ENCODE measurements around the gene VSTM2B.
"Not testable (repeated sequence)": the region's sequence is repeated elsewhere in the genome, so short reads cannot be mapped to it uniquely, and the experiment has no call there.

Gene VSTM2B

GRCh38 chr19:29532956-29533355 lies 7.2 kb downstream of the VSTM2B start:
- DNase-seq: no peak

DNA sequence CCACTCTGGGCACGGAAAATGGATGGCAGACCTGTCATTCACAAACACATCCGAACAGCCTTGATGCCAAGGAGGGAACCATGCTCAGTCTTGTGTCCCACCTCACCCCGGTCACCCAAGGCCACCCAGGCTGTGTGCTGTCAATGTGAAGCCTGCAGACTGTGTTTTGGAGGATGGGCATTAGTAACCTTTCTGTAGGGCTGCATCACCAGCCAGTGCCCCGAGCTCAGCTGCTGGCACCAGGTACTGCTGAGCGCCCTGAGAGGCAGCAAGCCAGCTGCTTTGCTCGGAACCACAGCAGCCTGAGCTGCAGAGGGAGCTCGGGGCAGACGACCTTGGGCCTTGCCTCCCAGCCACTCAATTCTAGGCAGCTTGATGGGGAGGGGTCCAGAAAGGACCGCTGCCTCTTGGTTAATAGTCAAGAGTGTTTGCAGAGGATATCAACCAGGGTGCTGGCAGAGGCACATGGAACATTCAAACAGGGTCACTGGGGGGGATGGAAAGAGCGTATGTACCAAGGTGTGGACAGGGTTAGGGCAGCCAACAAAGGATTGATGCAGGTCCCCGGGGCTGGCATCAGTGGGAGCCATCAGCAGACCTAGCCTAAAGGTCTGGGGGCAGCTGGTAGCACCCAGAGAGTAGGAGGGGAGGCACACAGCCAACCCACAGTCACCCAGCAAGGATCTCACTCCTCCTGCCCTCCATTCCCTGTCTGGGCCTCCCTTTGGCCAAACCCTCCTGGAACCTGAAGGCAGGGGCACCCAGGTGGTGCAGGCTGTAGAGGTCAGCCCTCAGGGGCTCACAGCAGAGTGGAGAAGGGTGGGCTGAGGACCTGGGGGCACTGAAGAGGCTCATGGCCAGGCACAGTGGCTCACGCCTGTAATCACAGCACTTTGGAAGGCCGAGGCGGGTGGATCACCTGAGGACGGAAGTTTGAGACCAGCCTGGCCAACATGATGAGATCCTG lies 8.1 kb downstream of the VSTM2B start:
- DNase-seq: no peak

- no peak for DNase-seq
These were observed 9.5 kb downstream of the VSTM2B start for GRCh38 chr19:29535214-29535831.

- no peak for DNase-seq
These were observed 10.3 kb downstream of the VSTM2B start for GRCh38 chr19:29535984-29536508.

DNA sequence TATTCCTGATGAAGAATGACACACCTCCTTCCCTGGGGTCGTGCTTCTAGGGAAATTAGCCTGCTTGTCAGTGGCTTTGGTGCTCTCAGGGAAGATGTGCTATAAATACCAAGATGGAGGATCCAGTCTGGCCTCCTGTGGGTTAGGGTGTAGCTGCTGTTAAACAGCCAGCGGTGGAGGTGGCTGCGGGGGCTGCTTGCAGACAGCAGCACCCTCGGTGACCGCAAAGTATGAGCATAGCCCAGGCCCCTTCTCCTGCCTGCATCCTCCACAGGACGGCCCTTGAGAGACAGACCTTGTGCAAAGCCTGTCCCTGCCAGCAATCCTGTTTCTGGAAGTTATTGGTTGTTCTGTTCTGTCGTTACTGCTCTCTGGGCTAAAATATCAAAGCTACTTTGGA lies 11.4 kb downstream of the VSTM2B start:
- no peak for DNase-seq

DNA sequence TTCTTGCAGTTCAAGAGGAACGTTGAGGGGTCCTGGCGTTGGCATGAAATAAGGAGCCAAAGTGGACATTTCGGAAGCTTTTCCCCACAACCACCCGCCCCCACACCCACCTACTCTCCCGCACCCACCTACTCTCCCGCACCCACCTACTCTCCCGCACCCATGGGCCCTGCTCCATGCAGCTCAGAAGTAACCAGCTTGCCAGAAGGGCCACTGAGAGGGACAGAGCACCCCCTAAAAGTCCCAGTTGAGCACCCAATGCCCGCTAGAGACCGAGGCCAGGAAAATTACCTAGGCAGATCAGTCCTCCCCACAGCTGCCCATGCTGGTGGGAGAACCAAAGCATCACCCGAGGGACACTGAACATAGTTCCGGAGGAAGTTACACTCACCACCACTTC lies 11.8 kb downstream of the VSTM2B start:
- no peak for DNase-seq

- DNase-seq: no peak
These were observed 12.4 kb downstream of the VSTM2B start for GRCh38 chr19:29538146-29538545.

DNA sequence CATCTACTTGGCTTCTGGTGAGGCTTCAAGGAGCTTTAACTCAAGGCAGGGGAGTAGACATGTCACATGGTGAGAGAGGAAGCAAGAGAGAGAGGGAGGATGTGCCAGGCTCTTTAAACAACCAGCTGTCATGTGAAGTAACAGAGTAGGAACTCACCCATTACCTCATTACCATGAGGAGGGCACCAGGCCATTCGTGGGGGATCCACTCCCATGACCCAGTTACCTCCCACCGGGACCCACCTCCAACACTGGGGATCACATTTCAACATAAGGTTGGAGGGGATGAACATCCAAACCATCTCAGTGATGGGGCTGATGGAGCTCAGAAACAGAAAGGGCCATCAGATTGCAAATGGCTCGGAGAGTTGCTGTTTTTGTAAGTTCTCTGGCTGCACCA lies 12.9 kb downstream of the VSTM2B start:
- no peak for DNase-seq

DNA sequence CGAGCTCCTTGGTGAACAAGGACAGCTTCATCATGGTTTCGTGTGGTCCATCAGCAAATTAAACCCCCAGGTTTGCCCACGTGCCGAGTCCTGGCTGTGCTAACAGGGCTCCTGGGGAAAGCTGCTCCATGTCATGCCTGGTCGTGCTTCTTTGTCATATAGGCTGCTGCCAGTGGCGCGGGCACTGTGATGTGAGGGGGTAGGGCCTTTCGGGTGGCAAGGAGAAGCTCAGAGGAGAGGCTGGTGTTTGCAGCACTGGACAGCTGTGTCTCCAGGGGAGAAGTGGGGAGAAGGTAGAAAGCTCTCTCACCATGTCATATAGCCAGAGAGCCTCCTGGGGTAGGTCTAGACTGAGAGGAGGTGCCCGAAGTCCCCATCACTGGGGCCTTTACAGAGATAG lies 13.3 kb downstream of the VSTM2B start:
- DNase-seq: no peak

- DNase-seq: no peak
These were observed 13.9 kb downstream of the VSTM2B start for GRCh38 chr19:29539670-29540069.

DNA sequence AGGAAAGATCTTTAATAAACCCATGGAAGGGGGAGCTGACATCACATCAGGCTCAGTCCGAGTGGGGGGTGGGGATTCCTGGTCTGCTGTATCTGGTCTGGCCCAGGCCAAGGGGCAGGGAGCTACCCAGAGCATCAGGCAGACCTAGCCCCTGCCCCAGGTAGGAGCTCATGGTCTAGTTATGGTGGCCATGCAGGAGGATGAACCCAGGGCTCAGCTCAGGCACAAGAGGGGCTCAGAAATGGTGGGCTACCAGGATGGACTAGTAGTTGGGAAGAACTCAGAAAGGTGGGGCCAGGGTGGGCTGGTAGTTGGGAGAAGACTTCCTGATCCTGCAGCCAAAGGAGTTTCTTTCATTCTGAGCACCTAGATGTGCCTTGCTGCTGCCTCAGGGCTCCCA lies 14.3 kb downstream of the VSTM2B start:
- DNase-seq: no peak

DNA sequence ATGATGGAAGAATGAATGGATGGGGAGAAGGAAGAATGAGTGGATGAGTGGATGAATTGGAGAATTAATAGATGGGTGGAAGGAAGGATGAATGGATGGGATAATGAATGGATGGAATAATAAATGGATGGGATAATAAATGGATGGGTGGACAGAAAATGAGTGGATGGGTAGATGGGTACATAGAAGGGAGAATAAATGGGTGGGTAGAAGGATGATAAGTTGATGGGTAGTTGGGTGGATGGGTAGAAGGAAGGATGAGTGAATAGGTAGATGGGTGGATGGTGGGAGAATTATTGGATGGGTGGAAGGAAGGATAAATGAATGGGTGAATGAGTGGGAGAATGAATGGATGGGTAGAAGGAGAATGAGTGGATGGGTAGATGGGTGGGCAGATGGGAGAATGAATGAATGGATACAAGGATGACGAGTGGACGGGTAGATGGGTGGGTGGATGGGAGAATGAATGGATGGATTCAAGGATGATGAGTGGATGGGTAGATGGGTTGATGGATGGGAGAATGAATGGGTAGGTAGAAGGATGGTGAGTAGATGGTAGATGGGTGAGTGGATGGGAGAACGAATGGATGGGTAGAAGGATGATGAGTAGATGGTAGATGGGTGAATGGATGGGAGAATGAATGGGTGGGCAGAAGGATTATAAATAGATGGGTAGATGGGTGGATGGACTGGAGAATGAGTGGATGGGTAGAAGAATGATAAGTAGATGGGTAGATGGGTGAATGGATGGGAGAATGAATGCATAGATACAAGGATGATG lies 15.9 kb downstream of the VSTM2B start:
- DNase-seq: no peak

GRCh38 chr19:29542327-29542726 lies 16.5 kb downstream of the VSTM2B start:
- no peak for DNase-seq

DNA sequence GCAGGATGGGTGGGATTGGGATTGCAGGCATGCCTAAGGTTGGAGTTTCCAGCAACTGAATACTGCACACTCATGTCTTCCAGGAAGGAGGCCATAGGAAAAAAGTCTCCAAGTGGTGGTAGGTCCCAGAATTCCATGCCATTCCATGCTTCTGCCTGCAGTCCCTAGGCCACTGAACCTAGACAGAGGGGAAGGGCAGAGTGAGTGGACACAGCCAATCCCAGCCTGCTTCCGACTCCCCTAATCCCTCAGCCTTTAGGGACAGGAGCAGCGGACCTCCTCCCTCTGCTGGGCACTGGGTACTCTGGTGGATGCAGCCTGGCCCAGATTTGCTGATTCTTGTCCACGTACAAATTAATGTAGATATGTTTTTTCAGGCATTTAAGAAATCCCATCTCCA lies 17.0 kb downstream of the VSTM2B start:
- no peak for DNase-seq

DNA sequence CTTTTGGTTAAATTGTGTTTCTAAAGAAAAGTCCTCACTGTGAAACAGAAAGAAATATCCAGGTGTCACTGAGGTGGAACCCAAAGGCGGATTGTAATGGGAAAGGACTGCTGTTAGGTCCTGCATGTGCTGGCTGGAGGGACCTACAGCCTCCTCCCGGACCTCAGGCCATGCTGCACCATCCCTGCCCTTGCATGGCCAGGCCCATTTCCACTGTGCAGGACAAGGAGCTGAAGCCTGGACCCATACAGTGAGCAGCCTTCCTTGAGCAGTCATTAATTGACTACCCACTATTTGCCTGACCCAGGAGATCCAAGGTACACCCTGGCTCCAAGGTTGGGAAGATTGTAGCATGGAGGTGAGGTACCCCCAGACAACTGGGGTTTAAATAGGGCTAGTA lies 17.6 kb downstream of the VSTM2B start:
- no peak for DNase-seq

DNA sequence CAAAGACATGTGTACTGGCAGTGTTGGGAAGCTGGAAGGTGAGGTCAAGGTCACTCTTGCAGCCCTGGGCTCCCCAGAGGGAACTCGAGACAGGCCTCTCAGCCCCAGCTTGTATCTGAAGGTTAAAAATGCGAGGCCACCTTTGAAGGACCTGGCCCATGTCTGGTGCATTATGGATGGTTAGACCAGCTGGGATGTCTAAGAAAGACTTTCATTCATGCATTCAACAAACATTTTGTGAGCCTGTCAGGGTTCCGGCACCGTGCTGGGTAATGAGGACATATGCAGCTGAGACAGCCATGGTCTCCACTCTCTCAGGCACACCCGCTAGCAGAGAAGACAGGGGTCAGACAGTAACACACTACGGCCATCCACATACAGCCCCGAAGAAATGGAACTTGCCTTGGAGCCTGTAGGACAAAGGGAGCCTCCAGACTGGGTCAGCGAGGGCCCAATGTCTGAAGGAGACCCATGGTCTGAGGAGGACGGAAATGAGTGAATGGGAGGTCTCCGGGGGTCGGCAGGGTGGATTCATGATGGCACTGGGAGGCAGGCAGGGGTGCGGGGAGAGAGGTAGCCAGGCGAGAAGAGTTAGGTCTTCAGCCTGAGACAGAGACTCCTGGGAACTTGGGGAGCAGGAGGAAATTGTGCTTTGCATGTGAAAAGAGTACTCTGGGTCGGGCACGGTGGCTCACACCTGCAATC lies 19.0 kb downstream of the VSTM2B start:
- DNase-seq: no peak

GRCh38 chr19:29545447-29545846 lies 19.7 kb downstream of the VSTM2B start:
- DNase-seq: not testable (repeated sequence)

DNA sequence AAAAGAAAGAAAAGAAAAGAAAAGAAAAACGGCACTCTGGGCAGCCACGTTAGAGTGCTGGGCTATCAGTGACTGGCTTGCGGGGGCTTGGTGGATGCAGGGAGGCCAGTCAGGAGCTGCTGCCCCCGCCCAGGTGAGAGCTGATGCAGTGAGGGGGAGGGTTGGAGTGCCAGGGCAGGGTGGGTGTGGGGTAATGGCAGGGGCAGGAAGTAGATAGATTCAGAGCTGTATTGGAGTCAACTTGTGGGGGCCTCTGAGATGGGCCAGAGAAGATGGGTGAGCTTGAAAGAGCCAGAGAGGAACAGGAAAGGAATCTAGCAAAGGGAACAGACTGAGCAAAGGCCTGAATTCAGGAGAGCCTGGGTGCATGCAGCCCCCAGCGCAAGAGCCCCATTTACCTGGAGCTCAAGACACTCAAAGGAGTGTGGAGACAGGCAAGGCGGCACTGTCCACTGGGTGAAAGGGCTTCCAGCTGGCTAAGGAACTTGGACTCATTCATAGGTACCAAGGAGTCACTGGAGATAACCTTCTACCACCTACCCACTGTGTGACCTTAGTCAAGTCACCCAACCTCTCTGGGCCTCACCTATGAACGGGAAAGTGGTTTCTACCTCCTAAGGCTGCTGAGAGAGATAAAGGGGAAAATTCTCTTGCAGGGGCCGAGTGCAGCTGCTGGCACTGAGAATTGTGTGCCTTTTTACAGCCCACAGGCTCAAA lies 20.2 kb downstream of the VSTM2B start:
- no peak for DNase-seq

DNA sequence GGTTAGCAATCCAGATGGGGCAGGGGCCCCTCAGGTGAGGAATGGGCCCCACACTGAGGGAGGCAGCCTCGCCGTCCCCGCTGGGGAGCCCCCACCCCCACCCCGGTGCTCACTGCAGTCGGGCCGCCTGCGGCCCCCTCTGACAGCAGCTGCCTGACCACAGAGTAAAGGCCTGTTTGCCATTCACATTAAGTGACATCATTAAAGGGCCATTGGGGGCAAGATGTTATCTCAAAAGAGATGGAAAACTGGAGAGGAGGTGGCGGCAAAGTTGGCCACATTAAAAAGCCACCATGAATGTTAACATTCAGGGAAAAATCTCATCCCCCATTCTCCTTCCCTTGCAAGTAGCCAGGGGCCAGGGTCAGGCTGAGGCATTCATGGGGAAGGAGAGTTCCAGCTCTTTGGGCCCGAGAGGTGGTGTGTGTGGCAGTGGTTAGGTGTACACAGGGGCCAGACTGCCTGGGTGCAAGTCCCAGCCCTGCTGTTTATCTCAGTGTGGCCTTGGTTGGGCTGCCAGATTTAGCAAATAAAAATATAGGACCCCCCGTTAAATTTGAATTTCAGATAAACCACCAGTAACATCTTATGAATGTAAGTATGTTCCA lies 20.9 kb downstream of the VSTM2B start:
- no peak for DNase-seq

DNA sequence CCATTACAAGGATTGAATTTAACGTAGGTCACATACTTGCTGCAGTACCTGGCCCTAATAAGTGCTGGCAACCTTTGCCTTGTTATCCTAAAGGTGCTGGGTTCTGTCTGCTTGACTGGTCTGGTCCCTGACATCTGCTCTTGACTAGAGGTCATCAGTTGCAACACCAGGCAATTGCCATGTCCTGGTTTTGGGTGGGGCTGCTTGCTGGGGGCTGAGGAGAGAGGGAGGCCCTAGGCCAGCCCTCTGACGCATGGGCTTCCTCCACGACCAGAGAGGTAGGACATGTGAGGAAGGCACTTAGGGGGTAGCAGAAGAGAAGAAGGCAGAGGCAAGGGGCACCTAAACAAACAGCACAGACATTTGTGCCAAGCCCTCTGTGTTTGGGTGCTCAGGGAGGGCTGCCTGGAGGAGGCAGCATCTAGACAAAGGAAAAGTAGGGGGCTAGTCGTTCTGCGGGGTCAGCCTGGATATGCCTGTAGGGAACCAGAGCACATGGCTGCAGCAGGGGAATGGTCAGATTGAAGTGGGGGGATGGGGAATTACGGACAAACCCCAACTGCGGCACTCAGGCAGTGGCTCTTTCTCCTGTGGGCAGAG lies 21.7 kb downstream of the VSTM2B start:
- no peak for DNase-seq

GRCh38 chr19:29547981-29548380 lies 22.2 kb downstream of the VSTM2B start:
- DNase-seq: no peak

Measured in NK-92 treated with Interleukin-12 subunit alpha and Interleukin-12 subunit beta, amount 100 ng/mL, for 24 hours (cell line).